Measurements from ENCODE around the gene RIMS4. TPM values are rescaled to one million over a fixed set of nuclear protein-coding genes. Genes with fewer than 3 reads are reported as not detected.
A peak's percentile ranks its signal among the peaks of the same experiment; 100 is the strongest.

The RIMS4 gene
- total and polyA plus RNA-seq, 9 of the 15 experiments (the other 6 are each of a cell fraction or from before 2014, with no cell fraction given) = 0.04 TPM; not detected in 8

- TF ChIP-seq ZNF592 (IDR thresholded peaks at IDR 0.05) = peak; percentile 62; the same call in 1 of the 2 replicates
- 0 out of 2 replicates have a peak, but pooled peaks have one; percentile 45 for TF ChIP-seq HDAC8 (tag; IDR thresholded peaks at IDR 0.05)
- TF ChIP-seq ZEB2 (IDR thresholded peaks at IDR 0.05) = no peak
- TF ChIP-seq ZKSCAN3 (CRISPR knock-in tag; IDR thresholded peaks at IDR 0.05) = no peak
- no peak for TF ChIP-seq GTF2A2 (tag; IDR thresholded peaks at IDR 0.05)
- TF ChIP-seq NFXL1 (CRISPR knock-in tag; IDR thresholded peaks at IDR 0.05) = no peak
- TF ChIP-seq NR4A1 (CRISPR knock-in tag; IDR thresholded peaks at IDR 0.05) = no peak
- 0 out of 2 replicates have a peak, but pooled peaks have one; percentile 25 for TF ChIP-seq NR4A1 (tag; IDR thresholded peaks at IDR 0.05)
- TF ChIP-seq L3MBTL2 (IDR thresholded peaks at IDR 0.05) = peak; percentile 93
- TF ChIP-seq ZNF512 (tag; IDR thresholded peaks at IDR 0.05) = peak; percentile 73; the same call in 1 of the 2 replicates
- TF ChIP-seq KAT8 (IDR thresholded peaks at IDR 0.05; ENCODE audit: low read depth) = no peak
- TF ChIP-seq GTF3C2 (IDR thresholded peaks at IDR 0.05; ENCODE audit: borderline replicate concordance, extremely low read depth, insufficient read length) = no peak
- no peak for TF ChIP-seq CHD4 (IDR thresholded peaks at IDR 0.05; ENCODE audit: insufficient read depth, insufficient replicate concordance, low read depth, low read length, poor library complexity, severe bottlenecking)
- TF ChIP-seq TRIM28 (IDR thresholded peaks at IDR 0.05) = no peak
- TF ChIP-seq ARID3B (CRISPR knock-in tag; IDR thresholded peaks at IDR 0.05; ENCODE audit: borderline replicate concordance) = no peak
- TF ChIP-seq TFAP4 (CRISPR knock-in tag; IDR thresholded peaks at IDR 0.05; ENCODE audit: borderline replicate concordance) = 0 out of 2 replicates have a peak, but pooled peaks have one; percentile 35
Measured at GRCh38 chr20:44745598-44746366, 64.6 kb downstream of the RIMS4 start, which contains the start of gene KCNK15 (continued).
